NCI-H2171 (cell line): ENCODE data around the gene MDFIC2.
"Not testable (repeated sequence)": the region's sequence is repeated elsewhere in the genome, so short reads cannot be mapped to it uniquely, and the experiment has no call there.

Source experiments
- DNase-seq: peaks from one replicate; lab custom pipeline; 2025; lab: John Stamatoyannopoulos, UW

MDFIC2 gene

DNA sequence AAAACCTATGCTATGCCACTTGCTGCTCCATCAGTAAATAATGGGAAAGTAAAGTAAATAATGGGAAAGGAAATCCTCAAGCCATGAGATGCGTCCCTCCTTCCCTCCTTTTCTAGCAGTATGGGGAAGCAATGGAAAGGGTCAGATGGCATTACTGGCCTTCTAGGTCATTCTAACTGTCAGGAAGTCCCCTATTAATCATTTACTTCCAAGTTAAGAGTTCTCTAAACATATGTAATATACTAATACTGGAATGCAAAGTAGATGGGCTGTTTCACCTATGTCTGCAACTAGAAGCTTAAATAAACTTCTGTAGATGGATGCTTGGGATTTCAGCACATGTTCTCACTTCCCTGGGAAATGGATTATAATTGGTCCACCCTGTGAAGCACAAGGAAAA lies 55.9 kb downstream of the MDFIC2 start:
- DNase-seq: no peak

DNA sequence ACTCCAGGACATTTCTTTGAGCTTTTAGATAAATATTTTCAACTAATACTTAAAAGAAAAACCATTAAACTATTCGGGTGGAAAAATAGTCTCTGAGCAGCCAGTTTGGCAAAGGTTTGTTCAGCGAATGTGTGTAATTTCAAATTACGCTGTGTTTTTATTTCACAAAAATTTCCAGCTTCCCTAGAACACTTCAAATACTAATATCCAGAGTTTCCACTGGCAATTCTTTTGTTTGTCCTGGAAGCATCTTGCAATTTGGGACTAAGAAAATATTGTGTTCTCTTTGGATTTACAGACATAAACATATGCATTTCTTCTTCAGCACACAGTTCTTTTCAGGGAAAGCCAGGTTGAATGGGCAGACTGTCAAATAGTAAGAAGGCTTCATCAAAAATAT lies 61.9 kb downstream of the MDFIC2 start:
- DNase-seq: no peak

DNA sequence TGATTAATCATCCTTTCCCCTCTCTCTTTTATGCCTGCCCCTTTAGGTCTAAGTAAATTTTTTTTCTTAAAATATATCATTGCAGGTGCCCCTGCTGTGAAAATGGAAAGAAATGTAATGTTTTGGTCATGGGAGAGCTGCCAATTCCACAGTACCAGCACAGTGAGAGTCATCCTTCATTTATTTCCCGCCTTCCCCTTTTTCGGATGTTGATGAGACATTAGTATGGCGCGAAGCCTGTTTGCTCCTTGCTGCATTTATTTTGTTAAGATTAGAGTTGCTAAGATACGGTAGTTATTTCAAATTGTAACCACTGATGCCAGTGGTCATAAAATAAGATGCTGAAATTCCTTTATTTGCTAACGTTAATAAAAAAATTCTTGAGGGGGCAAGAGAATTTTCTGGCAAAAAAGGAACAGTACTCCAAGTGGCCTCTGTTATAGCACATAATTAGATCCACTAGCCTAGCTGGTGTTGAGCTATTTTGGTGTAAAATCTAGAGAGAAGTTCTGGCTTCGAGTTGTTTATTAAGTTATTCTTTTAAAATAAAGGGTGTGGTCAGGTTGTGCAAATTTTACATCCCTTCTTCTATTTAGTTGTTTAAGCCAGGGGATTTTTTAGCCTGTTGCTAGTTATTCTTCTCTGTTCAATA lies 62.8 kb downstream of the MDFIC2 start:
- DNase-seq: no peak

DNA sequence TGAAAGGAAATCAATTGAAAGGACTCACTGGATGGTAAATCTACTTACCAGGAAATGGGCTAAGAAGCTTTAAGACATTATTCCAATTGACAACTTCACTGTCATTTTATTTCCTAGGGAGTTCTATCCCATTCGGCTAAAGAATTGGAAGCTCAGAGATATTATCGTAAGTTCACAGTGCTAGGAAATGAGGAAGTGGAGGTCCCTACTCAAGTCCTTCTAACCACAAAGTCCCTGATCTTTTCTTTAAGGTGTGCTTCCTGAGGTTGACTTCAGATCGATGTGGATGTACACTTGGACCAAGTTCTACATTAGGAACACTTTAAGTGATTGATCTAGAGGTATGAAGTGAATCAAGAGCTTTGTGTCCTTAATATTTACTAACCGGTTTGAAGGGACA lies 63.6 kb downstream of the MDFIC2 start:
- no peak for DNase-seq

DNA sequence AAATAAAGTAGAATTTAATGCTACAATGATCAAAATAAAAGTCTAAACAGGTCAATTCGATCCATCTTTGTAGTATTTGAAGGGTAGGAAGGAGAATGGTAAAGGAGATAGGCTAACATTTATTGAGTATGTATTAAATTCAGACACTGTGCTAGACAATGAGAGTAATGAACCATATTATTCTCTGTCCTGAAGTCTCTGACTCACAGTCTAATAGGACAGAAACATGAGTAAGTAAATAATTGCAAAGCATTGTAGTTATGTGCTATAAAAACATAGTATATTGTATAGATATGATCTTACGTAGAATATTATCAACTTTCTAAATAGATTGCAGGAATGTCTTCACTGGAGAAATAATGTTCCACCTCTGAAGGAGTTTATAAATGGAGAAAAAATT lies 64.5 kb downstream of the MDFIC2 start:
- no peak for DNase-seq

DNA sequence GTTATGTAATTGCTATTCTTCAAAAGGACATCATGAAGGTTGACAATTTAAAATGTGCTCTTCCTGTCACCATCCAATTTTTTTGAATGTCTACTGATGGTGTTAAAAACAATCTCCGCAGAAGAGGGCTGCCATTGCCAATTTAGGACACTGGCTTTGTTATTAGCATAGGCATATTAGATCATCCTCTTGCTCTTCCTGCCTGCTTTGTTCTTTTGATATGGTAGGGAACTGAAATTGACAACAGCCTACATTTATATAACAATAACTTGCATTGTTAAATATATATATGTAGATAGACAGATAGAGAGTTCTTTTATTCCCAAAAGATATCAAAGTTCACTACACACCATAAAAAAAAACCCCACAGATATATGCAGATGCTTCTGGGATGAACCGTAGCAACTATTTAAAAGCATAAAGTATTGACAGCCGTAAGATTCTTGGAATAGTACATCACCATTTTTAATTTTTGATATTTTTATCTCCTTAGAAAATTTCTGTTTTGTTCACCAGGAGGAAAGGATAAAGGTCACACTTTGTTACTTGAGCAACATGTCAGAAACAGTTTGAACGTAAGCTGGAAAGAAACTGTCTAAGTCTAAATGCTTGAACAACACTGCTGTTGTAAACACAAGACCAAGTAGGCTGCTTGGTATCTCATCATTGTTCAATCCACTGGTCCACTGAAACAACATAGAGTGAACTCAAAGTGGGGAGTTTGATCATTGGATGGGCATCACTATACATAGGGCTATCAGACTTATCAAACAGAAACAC lies 66.5 kb downstream of the MDFIC2 start:
- DNase-seq: no peak

DNA sequence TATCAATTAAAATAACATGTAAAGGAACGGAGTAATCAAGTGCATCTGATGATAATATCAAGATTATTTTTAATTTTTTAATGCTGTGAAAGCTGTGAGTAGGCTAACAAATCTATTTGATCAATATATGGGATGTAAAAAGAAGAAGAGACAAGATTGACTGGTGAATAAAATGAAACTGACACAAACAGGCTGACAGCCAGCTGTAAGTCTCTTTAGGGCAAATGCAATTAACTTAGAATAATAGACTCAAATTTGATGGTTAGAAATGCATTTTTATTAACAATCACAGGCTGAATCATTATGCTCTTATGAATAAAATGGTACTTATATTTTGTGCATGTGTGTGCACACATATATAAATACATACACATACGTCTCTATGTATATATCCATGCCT lies 68.0 kb downstream of the MDFIC2 start:
- no peak for DNase-seq

DNA sequence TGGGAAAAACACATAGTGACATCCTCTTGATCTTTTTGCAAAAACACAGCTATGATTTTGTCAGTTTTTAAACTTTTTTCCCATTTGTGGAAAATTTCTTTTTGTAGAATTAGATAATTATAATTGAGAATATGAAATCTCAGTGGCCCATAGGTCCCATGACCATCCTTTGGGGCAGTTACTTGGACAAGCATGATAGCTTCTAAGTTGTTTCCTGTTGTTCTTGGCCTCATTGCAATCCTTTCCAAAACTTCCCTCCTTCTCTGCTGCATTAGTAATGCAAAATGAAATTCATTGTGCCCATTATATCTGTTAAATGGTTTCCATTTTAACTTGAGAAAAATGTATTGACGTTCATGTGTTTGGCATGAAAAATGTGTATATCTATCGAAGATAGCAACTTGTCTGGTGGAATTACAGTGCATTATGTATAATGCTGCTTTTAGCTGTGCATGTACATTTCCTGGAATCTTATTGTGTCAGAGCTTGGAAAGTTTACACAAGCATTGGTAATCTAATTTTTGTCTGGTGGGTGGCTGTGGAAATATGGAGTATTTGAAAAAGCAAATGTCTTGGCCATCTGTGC lies 70.0 kb downstream of the MDFIC2 start:
- no peak for DNase-seq

DNA sequence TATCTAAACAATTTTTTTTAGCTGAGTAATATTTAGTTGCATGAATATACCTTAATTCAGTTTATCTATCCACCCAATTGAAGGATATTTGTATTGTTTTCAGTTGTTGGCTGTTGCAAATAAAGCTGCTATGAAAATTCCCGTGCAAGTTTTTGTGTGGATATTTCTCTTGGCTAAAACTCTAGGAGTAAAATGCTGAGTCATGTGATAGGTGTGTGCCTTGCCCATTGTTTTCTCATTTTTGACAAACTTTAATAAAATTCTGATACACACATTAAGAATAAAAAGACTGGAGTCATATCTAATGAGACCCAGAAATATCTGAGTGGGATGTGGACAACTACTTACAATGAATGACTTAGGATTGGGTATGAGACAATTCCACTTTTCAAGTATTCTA lies 78.6 kb downstream of the MDFIC2 start:
- DNase-seq: no peak

DNA sequence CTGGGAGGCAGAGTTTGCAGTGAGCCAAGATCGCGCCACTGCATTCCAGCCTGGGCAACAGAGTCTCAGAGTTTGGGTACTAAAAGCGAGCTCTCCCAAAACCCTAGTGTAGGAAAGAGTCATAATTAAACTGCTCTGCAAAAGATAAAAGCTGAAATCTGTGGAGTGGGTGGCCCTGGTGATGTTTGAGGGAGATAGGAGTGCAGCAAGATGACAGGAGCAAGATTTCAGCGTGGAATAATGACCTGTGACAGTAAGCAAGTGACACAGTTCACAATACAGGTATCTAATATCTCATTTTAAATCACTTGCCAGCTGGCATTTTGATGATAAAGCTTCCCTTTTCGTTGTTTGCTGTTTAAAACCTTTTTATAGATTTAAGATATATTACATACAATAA lies 79.3 kb downstream of the MDFIC2 start:
- no peak for DNase-seq

DNA sequence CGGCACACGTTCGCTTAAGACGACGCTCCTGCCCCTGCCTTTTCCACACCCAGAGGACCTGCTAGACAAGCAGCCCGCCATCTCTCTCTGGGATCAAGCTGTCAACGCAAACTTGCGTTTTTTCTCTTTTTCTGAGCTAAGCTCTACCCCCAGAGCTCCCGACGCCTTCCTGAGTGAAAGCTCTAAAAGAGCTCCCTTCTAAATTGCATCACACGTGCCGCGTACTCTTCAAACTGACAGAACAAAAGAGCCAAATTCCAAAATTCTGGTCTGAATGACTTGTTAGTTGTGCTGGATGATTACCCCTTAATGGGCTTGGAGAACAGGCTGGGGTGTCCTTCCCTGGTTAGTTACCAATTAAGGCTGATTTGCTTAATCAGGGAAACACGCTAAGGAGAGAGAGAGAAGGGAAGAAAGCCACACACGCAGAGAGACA lies 81.2 kb downstream of the MDFIC2 start:
- no peak for DNase-seq

DNA sequence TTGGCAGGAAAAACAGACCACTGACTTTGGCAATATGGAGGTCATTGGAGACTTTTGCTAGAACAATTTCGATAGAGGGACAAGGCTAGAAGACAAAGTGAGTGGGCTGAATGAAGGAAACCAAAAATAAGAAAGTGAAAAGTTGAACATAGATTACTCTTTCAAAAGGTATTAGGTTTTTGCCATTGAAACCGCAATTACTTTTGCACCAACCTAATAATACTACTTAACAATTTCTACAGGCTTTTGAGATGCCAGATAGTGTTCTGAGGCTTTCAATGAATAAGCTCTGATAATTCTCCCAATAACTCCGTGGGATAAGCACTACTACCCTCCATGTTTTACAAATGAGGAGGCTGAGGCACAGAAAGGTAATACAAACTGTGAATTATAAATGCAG lies 85.0 kb downstream of the MDFIC2 start:
- DNase-seq: no peak

DNA sequence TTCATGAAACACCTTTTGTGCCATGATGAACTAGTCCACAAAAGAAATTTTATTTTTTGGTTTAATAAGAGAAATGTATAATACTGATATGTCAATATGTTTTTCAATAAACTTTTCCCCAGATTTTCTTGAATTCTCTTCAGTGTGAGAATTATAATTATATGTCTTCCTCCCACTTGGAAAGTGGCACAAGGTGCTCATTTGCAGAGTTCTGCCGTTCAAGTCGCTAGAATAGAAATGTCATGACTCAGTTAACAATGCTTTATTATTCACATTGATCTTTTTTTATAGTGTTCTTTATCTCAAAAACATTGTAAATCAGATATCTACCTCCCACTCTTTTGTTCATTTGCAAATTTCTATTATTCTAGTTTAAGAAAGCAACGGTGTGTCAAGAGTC lies 87.3 kb downstream of the MDFIC2 start:
- no peak for DNase-seq

DNA sequence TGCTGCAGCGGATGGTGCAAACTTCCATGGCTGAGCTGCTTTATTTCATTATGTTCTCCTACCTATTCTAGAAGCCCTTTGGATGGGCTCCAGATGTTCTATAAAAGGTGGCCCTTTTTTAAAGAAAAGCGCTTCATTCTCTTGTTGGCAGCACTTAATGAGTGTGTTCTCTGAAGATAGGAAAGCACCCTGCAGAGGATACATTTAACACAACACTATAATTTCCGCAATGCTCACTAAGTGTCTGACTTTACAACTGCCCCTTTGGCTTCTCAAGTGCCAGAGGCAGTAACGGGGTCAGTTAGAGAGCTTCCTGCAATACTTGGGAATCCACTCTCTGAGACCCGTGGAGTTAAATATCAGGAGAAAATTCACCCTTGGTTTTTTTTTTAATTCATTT lies 88.1 kb downstream of the MDFIC2 start:
- DNase-seq: no peak

DNA sequence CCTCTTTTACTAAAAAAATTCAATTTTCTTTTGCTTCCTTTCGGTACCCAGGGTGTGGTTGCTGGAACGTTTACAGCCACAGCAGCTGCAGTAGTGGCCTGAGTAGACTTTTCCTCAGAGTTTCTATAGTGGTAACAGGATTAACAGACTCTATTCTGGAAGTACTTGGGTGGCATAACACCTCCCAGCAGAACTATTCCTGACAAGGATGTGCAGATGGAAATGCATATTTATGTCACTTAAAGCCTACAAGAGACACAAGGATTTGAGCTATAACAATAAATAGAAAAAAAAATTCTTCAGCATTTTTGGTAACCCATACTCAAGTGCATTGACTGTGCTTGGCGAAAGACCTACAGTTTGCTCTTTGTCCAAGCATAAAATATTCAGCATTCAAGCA lies 94.0 kb downstream of the MDFIC2 start:
- no peak for DNase-seq

DNA sequence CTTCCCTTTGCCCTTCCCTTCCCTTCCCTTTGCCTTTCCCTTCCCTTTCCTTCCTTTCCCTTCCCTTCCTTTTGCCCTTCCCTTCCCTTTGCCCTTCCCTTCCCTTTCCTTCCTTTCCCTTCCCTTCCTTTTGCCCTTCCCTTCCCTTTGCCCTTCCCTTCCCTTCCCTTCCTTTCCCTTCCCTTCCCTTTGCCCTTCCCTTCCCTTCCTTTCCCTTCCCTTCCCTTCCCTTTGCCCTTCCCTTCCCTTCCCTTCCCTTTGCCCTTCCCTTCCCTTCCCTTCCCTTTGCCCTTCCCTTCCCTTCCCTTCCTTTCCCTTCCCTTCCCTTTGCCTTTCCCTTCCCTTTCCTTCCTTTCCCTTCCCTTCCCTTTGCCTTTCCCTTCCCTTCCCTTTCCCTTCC lies 101.2 kb downstream of the MDFIC2 start:
- DNase-seq: not testable (repeated sequence)

DNA sequence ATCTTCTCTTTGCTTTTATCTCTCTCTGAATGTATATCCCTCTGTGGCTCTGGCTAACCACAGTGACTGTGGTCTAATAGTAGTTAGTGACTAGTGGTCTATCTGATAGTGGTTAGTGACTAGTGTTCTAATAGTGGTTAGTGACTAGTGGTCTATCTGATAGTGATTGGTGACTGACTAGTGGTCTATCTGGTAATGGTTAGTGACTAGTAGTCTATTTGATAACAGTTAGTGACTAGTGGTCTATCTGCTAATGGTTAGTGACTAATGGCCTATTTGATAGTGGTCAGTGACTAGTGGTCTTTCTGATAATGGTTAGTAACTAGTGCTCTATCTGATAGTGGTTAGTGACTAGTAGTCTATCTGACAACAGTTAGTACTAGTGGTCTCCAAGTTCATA lies 110.5 kb downstream of the MDFIC2 start:
- no peak for DNase-seq

DNA sequence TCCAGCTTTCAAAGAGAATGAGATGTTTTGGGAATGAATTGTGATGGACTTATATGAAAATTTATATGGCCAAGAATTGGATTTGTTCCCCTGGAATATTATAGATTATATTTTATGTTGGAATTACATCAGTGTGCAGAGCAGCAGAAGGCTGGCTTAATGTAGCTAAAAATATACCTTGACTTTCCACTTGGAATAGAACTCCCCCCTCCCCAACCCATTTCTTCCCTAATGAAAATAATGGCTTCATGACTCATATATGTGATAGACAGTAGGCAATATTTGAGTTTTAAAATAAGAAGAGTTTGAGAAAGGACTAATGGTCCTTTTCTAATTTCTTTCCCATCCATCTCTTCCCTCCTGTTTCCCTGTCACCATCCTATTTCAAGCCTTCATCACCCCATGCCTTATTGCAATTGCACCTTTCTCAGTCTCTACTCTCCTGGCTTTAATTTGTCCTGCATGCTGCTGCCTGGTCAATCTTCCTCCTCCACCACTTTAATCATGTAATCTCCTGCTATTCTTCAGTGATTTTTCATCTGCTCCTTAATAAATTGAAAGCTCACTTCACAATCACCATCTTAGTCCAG lies 122.5 kb downstream of the MDFIC2 start:
- DNase-seq: no peak

DNA sequence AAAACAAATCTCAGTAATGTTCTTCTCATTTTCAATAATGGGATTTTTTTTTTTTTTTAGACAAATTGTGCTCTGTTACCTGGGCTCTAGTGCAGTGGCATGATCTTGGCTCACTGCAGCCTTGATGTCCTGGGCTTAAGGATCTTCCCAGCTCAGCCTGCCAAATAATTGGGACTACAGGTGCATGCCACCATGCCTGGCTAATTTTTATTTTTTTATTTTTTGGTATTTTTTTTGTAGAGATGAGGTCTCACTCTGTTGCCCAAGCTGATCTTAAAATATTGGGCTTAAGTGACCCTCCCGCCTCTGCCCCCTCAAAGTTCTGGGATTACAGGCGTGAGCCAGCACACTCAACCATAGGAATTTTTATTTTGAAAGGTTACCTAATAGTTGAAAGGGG lies 126.2 kb downstream of the MDFIC2 start:
- no peak for DNase-seq

DNA sequence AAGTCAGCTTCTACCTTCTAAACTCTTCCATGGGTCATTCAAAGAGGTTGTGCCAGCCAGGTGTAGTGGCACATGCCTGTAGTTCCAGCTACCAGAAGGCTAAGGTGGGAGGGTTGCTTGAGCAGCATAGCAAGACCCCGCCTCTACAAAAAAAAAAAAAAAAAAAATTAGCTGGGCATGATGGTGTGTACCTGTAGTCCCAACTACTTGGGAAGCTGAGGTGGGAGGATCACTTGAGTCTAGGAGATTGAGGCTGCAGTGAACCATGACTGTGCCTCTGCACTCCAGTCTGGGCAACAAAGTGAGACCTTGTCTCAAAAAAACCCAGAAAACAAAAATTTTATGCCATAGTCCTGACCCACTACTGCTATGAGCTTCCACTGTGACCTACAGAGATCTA lies 126.8 kb downstream of the MDFIC2 start:
- no peak for DNase-seq

DNA sequence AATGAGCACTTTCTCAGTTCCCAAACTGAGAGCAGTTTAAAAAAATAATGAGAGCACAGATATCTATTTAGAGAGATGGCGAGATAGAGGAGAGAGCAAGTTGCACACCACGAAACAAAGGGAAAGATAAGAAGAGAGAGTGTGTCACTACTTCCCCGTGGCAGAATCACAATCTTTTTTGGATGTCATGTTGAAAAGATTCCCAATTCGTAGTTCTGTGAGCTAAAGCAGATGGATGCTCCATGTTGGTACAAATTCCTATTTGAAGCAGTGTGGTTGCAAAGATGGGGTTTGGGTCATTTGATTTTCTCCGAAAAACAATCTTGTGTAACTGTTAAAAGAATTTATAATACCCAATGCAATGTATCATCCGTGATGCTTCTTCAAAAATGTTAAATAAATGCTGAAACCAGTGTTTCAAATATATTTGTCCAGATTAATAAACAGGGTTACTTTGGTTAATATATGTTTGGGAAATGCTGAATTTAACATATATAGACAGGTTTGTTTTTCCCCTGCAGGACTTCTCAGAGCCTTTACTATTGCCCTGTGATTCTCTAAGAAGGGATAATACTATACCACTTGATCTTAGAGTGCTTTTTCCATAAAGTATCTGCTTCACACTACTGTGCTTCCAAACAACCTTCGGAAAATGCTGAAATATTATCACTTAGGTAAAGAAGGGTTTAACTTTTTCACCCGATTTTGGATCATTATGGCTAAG lies 128.5 kb downstream of the MDFIC2 start:
- DNase-seq: no peak

DNA sequence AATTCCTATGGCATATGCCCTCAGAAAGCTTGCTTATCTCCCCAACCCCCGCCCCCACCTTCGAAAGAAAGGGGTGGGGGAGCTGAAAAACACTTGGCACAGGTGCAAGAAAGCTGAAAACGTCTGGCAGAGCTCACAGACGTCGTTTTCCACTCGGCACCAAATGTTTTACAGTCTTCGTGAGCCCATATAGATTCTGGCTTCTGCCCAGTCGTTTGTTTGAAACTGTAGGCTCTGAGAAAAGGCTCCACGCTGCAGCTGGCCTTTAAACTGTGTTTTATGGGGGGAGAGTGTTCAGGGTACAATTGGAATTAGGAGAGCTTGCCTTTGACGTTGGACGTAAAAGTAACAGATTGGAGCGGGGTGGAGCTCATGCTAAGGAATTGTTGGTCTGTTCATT lies 130.3 kb downstream of the MDFIC2 start:
- DNase-seq: no peak
